Endothelial cell of umbilical vein (primary cell): ENCODE results near the gene NDUFA6. TPM values are rescaled to one million over a fixed set of nuclear protein-coding genes. Genes with fewer than 3 reads are reported as not detected.

Source experiments
- BruUV-seq: library from RNA; stranded (reverse); fragments of 400-500 nt; replicated peaks from 2 replicates; lab custom pipeline; 2021; lab: Mats Ljungman, UMichigan
- CTCF ChIA-PET: fragments of 300-600, 350-600 bp; sonication (Branson Sonifier 250); formaldehyde crosslinking; loops from one replicate; lab custom pipeline; 2021; ENCODE audit warnings: antibody characterized with exemption, inconsistent platforms; lab: Charles Lee
- POLR2A ChIA-PET: fragments of 300-600, 350-600 bp; sonication (Branson Sonifier 250); formaldehyde crosslinking; loops from one replicate; lab custom pipeline; 2021; ENCODE audit warnings: antibody characterized with exemption, inconsistent platforms; lab: Charles Lee
- DNase-seq: peaks from one replicate; pipeline ENCODE4 v3.0.0-alpha.2; 2011; ENCODE audit warnings: low read depth, low spot score
- FAIRE-seq: peaks from 2 replicates; lab custom pipeline; 2011; peaks lifted over from hg19 to GRCh38; lab: Jason Lieb, UNC
- H2AFZ ChIP-seq: 2 replicates; pipeline ENCODE4 v1.6.0; 2012; ENCODE audit warnings: low read depth, low read length, control low read depth, inconsistent platforms
- H3K27ac ChIP-seq: 2 replicates; pipeline ENCODE4 v1.5.1; 2011; ENCODE audit warnings: low read depth, mild to moderate bottlenecking, control low read depth, low read length, moderate library complexity; ENCODE audit not compliant: insufficient read depth
- H3K27me3 ChIP-seq, 2 experiments: 2 replicates each; pipeline versions ENCODE4 v1.6.0 to v1.6.1; 2011; ENCODE audit warnings: low read length in 2 of 2, mixed read lengths in 1 of 2; ENCODE audit not compliant: control insufficient read depth in 2 of 2, insufficient read depth in 2 of 2
- H3K36me3 ChIP-seq, 2 experiments: 2 replicates in 1 of 2; 3 replicates in 1 of 2; pipeline ENCODE4 v1.5.1; 2011; ENCODE audit warnings: low read length in 2 of 2, mild to moderate bottlenecking in 1 of 2, moderate library complexity in 1 of 2; ENCODE audit not compliant: control insufficient read depth in 2 of 2, insufficient read depth in 2 of 2; ENCODE audit errors: extremely low read depth in 1 of 2
- H3K4me1 ChIP-seq: 3 replicates; pipeline ENCODE4 v1.5.1; 2011; ENCODE audit warnings: mild to moderate bottlenecking, low read length; ENCODE audit not compliant: control insufficient read depth, insufficient read depth; ENCODE audit errors: extremely low read depth
- H3K4me2 ChIP-seq: 2 replicates; pipeline ENCODE4 v1.6.1; 2011; ENCODE audit warnings: low read length, control low read depth, mixed read lengths; ENCODE audit not compliant: insufficient read depth
- H3K4me3 ChIP-seq, 3 experiments: fragments of 200-600 bp in 1 of 3; sonication (generic), shearing (Covaris generic) in 1 of 3; replicated peaks in 1 of 3; 2 replicates each; pipeline ENCODE4 v1.5.1; 2011 to 2016; ENCODE audit warnings: control low read depth in 3 of 3, low read length in 3 of 3, mild to moderate bottlenecking in 2 of 3, inconsistent platforms in 1 of 3, low read depth in 1 of 3, moderate library complexity in 1 of 3; ENCODE audit not compliant: insufficient read depth in 1 of 3
- H3K79me2 ChIP-seq: 2 replicates; pipeline ENCODE4 v1.6.0; 2012; ENCODE audit warnings: low read length, inconsistent platforms; ENCODE audit not compliant: control insufficient read depth, insufficient read depth
- H3K9ac ChIP-seq: replicated peaks from 2 replicates; pipeline ENCODE3; 2011; ENCODE audit warnings: low read length, control low read depth; ENCODE audit not compliant: insufficient read depth; ENCODE audit errors: extremely low read depth
- H3K9me1 ChIP-seq: replicated peaks from 3 replicates; pipeline ENCODE4 v1.6.0; 2011; ENCODE audit warnings: mild to moderate bottlenecking, low read length; ENCODE audit not compliant: control insufficient read depth, insufficient read depth; ENCODE audit errors: extremely low read depth
- H3K9me3 ChIP-seq: replicated peaks from 2 replicates; pipeline ENCODE4 v1.5.1; 2012; ENCODE audit warnings: low read length, inconsistent platforms; ENCODE audit not compliant: control insufficient read depth, insufficient read depth
- H4K20me1 ChIP-seq: replicated peaks from 2 replicates; pipeline ENCODE3; 2011; ENCODE audit warnings: mild to moderate bottlenecking, low read length; ENCODE audit not compliant: control insufficient read depth, insufficient read depth; ENCODE audit errors: extremely low read depth
- JUN ChIP-seq: IDR thresholded peaks from 2 replicates; pipeline ENCODE4 v1.6.1; 2011; ENCODE audit warnings: borderline replicate concordance, low read depth; ENCODE audit not compliant: insufficient read length, insufficient read depth
- MAX ChIP-seq: IDR thresholded peaks from 2 replicates; pipeline ENCODE4 v1.6.1; 2011; ENCODE audit not compliant: insufficient read depth, insufficient read length
- MYC ChIP-seq: IDR thresholded peaks from one replicate; pipeline ENCODE4 v1.6.1; 2011; ENCODE audit warnings: mild to moderate bottlenecking, low read depth, low read length
- POLR2AphosphoS5 ChIP-seq: IDR thresholded peaks from 2 replicates; pipeline ENCODE4 v1.6.1; 2012; ENCODE audit warnings: low read depth, mild to moderate bottlenecking, control low read depth, low read length, moderate library complexity; ENCODE audit not compliant: insufficient read depth
- dilution Hi-C: fragments of 300-500 bp; cut with MboI; formaldehyde crosslinking; loops from one replicate; pipeline ENCODE4 v1.15.0; 2019; ENCODE audit warnings: low sequenced_read_pairs; ENCODE audit not compliant: extremely low pct_ligation_motif_present
- intact Hi-C: fragments of 100-400 bp; cut with micrococcal nuclease; formaldehyde crosslinking; loops from one replicate; pipeline ENCODE4 v1.10.0; 2022
- polyA plus RNA-seq, 4 experiments: library from polyadenylated mRNA; depleted of rRNA in 3 of 4; stranded (reverse) in 3 of 4; unstranded in 1 of 4; fragments of >200 nt; gene quantifications; 2 replicates each; pipeline versions ENCODE4 v1.2.1 to v1.2.3, GENCODE V29; 2011 to 2012; ENCODE audit warnings: missing spikeins in 1 of 4
- total RNA-seq: library from RNA; stranded (reverse); gene quantifications from 2 replicates; pipeline ENCODE4 v1.2.3, GENCODE V29; 2021

NDUFA6 gene
- total and polyA plus RNA-seq, 2 donors (not counting 3 experiments of a cell fraction or from before 2014, with no cell fraction given) = 66.1 to 95.7 TPM

GRCh38 chr22:42076764-42077485, 13.6 kb downstream of the NDUFA6 start:
- no peak overlapping the region for H3K4me2 ChIP-seq
- H3K9me3 ChIP-seq = no peaks in the 10 kb centered on the region
- H3K9ac ChIP-seq = no peak overlapping the region
- POLR2A ChIA-PET = no interaction called here
- BruUV-seq = no TSS peak
- dilution Hi-C loops (no loop called here), intact Hi-C loops (no loop called here)
- H3K36me3 ChIP-seq = peaks cover 9 to 12% of the 10 kb centered on the region in 2 experiments
- no peak for TF ChIP-seq JUN
- no peak for TF ChIP-seq MAX
- no peak for TF ChIP-seq POLR2AphosphoS5
- H3K4me3 ChIP-seq = no peak overlapping the region
- H3K4me1 ChIP-seq = peaks cover 21% of the 10 kb centered on the region
- CTCF ChIA-PET = interaction anchor here (1.6 kb wide), 1 partner anchor 14 kb away, joined by 10 read pairs; the partner anchor contains the start of gene NDUFA6
- no peak overlapping the region for H3K27ac ChIP-seq
- H3K9me1 ChIP-seq = no peaks in the 10 kb centered on the region
- no peak for FAIRE-seq
- H3K79me2 ChIP-seq = peaks cover 22% of the 10 kb centered on the region
- no peak for DNase-seq
- no peaks in the 10 kb centered on the region for H4K20me1 ChIP-seq
- H3K27me3 ChIP-seq = no peaks in the 10 kb centered on the region
- H2AFZ ChIP-seq = no peak overlapping the region

GRCh38 chr22:42074846-42075676, 15.5 kb downstream of the NDUFA6 start:
- Histone ChIP-seq H3K4me2 (peak overlapping the region; percentile 79), H3K4me1 (peaks cover 22% of the 10 kb centered on the region), H3K27ac (peak overlapping the region; percentile 83), H3K9me1 (no peaks in the 10 kb centered on the region), H3K27me3 (no peaks in the 10 kb centered on the region), H3K4me3 (peak overlapping the region; percentile 50 to 80 (median 65)), H3K9me3 (no peaks in the 10 kb centered on the region), H3K9ac (peak overlapping the region; percentile 95), H4K20me1 (no peaks in the 10 kb centered on the region), H2AFZ (peak overlapping the region; percentile 27), H3K36me3 (peaks cover 9 to 12% of the 10 kb centered on the region in 2 experiments), H3K79me2 (peaks cover 15% of the 10 kb centered on the region)
- BruUV-seq = TSS peak; percentile 23
- TF ChIP-seq POLR2AphosphoS5 = no peak
- no peak for TF ChIP-seq MYC
- DNase-seq (peak; percentile 14), FAIRE-seq (no peak)
- ChIA-PET CTCF (interaction anchor here (1.1 to 1.6 kb wide), 2 partner anchors 16 to 38 kb away, joined by 3 to 10 read pairs; partner anchors contain the start of gene NDUFA6), POLR2A (interaction anchor here (0.6 kb wide), 1 partner anchor 205 kb away, joined by 10 read pairs; no protein-coding TSS in a partner anchor)
- intact Hi-C loops = no loop called here
- dilution Hi-C loops = no loop called here
